ENCODE measurements around the gene ARHGEF28. TPM values are rescaled to one million over a fixed set of nuclear protein-coding genes. Genes with fewer than 3 reads are reported as not detected.

ARHGEF28 gene
- polyA plus RNA-seq, 3 donors: not detected

- Histone ChIP-seq H4K20me1 (ENCODE audit: insufficient read depth, low read length) (no peaks in the 10 kb centered on the region), H3K27me3 (ENCODE audit: control insufficient read depth in 2 of 2, insufficient read depth in 2 of 2, low read length in 2 of 2) (peaks cover 0 to 2% of the 10 kb centered on the region in 2 donors), H3K79me2 (ENCODE audit: insufficient read depth, low read length) (no peaks in the 10 kb centered on the region), H3K4me1 (ENCODE audit: control insufficient read depth in 1 of 2, insufficient read depth in 2 of 2, low read length in 2 of 2) (no peaks in the 10 kb centered on the region), H3K4me3 (replicated peaks in 1 of 3; ENCODE audit: low read depth in 2 of 3, low read length in 3 of 3) (no peak overlapping the region), H3K9me3 (replicated peaks in 1 of 2; ENCODE audit: control insufficient read depth in 1 of 2, insufficient read depth in 1 of 2, low read length in 2 of 2) (no peaks in the 10 kb centered on the region), H3K36me3 (replicated peaks in 1 of 2; ENCODE audit: control insufficient read depth in 1 of 2, insufficient read depth in 2 of 2, low read length in 2 of 2) (no peaks in the 10 kb centered on the region), H3K4me2 (replicated peaks; ENCODE audit: extremely low read depth, low read length, poor library complexity, severe bottlenecking) (no peak overlapping the region), H3K9ac (ENCODE audit: insufficient read depth, low read length, poor library complexity, severe bottlenecking) (no peak overlapping the region), H2AFZ (ENCODE audit: insufficient read depth, low read depth, low read length, poor library complexity, severe bottlenecking) (no peak overlapping the region), H3K27ac (ENCODE audit: low read depth in 1 of 2, low read length in 2 of 2) (no peak overlapping the region)
- WGBS (ENCODE audit: insufficient coverage): 100% methylated on average over 4 of the region's 5 CpGs
- Mint-ChIP-seq H3K4me1 (no peaks in the 10 kb centered on the region), H3K4me3 (no peak overlapping the region), H3K9me3 (peaks cover 0 to 7% (median 2%) of the 10 kb centered on the region in 7 donors), H3K27me3 (ENCODE audit: low read depth in 3 of 3) (peaks cover 1 to 3% (median 3%) of the 10 kb centered on the region in 3 donors), H3K36me3 (no peaks in the 10 kb centered on the region), H3K27ac (no peak overlapping the region)
- intact Hi-C loops (cut with micrococcal nuclease): no loop called here
- no peak for DNase-seq
- no peak for TF ChIP-seq CTCF (IDR thresholded peaks at IDR 0.05)
These were observed 329.4 kb downstream of the ARHGEF28 start for GRCh38 chr5:73955271-73955846.

- Histone ChIP-seq H3K4me2 (replicated peaks; ENCODE audit: extremely low read depth, low read length, poor library complexity, severe bottlenecking) (no peak overlapping the region), H3K9me3 (replicated peaks in 1 of 2; ENCODE audit: control insufficient read depth in 1 of 2, insufficient read depth in 1 of 2, low read length in 2 of 2) (no peaks in the 10 kb centered on the region), H3K4me1 (ENCODE audit: control insufficient read depth in 1 of 2, insufficient read depth in 2 of 2, low read length in 2 of 2) (no peaks in the 10 kb centered on the region), H3K9ac (ENCODE audit: insufficient read depth, low read length, poor library complexity, severe bottlenecking) (no peak overlapping the region), H3K4me3 (replicated peaks in 1 of 3; ENCODE audit: low read depth in 2 of 3, low read length in 3 of 3) (no peak overlapping the region), H3K27ac (ENCODE audit: low read depth in 1 of 2, low read length in 2 of 2) (no peak overlapping the region), H2AFZ (ENCODE audit: insufficient read depth, low read depth, low read length, poor library complexity, severe bottlenecking) (no peak overlapping the region), H4K20me1 (ENCODE audit: insufficient read depth, low read length) (no peaks in the 10 kb centered on the region), H3K79me2 (ENCODE audit: insufficient read depth, low read length) (no peaks in the 10 kb centered on the region), H3K27me3 (ENCODE audit: control insufficient read depth in 2 of 2, insufficient read depth in 2 of 2, low read length in 2 of 2) (no peaks in the 10 kb centered on the region), H3K36me3 (replicated peaks in 1 of 2; ENCODE audit: control insufficient read depth in 1 of 2, insufficient read depth in 2 of 2, low read length in 2 of 2) (no peaks in the 10 kb centered on the region)
- Mint-ChIP-seq H3K27ac (no peak overlapping the region), H3K36me3 (no peaks in the 10 kb centered on the region), H3K27me3 (ENCODE audit: low read depth in 3 of 3) (peaks cover 1 to 3% (median 3%) of the 10 kb centered on the region in 3 donors), H3K4me1 (no peaks in the 10 kb centered on the region), H3K9me3 (peaks cover 0 to 2% (median 0%) of the 10 kb centered on the region in 7 donors), H3K4me3 (no peak overlapping the region)
- no peak for TF ChIP-seq CTCF (IDR thresholded peaks at IDR 0.05)
- DNase-seq: no peak
- intact Hi-C loops (cut with micrococcal nuclease): no loop called here
- WGBS (ENCODE audit: insufficient coverage): 97% methylated on average over 3 of the region's 3 CpGs
These were observed 331.5 kb downstream of the ARHGEF28 start for GRCh38 chr5:73957397-73958001.

Data from CD14-positive monocyte (primary cell).